Upper lobe of left lung (tissue), 6 donors: ENCODE data around the gene PRKAR1B. TPM values are rescaled to one million over a fixed set of nuclear protein-coding genes. Genes with fewer than 3 reads are reported as not detected.

Experiments
- ATAC-seq, 2 donors: fragments of 200-7000 bp; cut with Tn5 transposase; one replicate each; pipeline ENCODE4 v1.9.1; 2022; ENCODE audit warnings: mild to moderate bottlenecking in 2 of 2, moderate library complexity in 2 of 2; ENCODE audit not compliant: low FRiP score in 2 of 2
- DNase-seq, 2 donors: peaks; one replicate each; pipeline ENCODE4 v3.0.0-alpha.2; 2019 to 2020
- H3K27ac ChIP-seq, 4 donors: fragments of 200-600 bp; sonication (generic); one replicate each; pipeline ENCODE4 v1.5.1; 2016 to 2019
- H3K27me3 ChIP-seq, 4 donors: fragments of 200-600 bp; sonication (generic); one replicate each; pipeline ENCODE4 v1.5.1; 2017 to 2019
- H3K36me3 ChIP-seq, 4 donors: fragments of 200-600 bp; sonication (generic); one replicate each; pipeline ENCODE4 v1.5.1; 2016 to 2019
- H3K4me1 ChIP-seq, 4 donors: fragments of 200-600 bp; sonication (generic); one replicate each; pipeline ENCODE4 v1.5.1; 2018 to 2019
- H3K4me3 ChIP-seq, 4 donors: fragments of 200-600 bp; sonication (generic); one replicate each; pipeline ENCODE4 v1.5.1; 2017 to 2019; ENCODE audit warnings: mild to moderate bottlenecking in 2 of 4, moderate library complexity in 1 of 4
- H3K9me3 ChIP-seq, 4 donors: fragments of 200-600 bp; sonication (generic); one replicate each; pipeline ENCODE4 v1.5.1; 2018 to 2019
- EP300 ChIP-seq, 4 donors: sonication (generic); formaldehyde crosslinking; IDR thresholded peaks; one replicate each; pipeline ENCODE4 v1.5.1; 2017; ENCODE audit warnings: antibody characterized with exemption in 4 of 4, control low read depth in 2 of 4
- POLR2A ChIP-seq, 4 donors: fragments of 450-650 bp; IDR thresholded peaks; one replicate each; pipeline ENCODE4 v1.5.1; 2016 to 2017; ENCODE audit warnings: antibody characterized with exemption in 4 of 4, mild to moderate bottlenecking in 2 of 4
- POLR2AphosphoS5 ChIP-seq, 2 donors: sonication (generic); formaldehyde crosslinking; IDR thresholded peaks; one replicate each; pipeline ENCODE4 v1.5.1; 2017; ENCODE audit warnings: antibody characterized with exemption in 2 of 2
- WGBS, 2 donors: methylation state at CpG; one replicate each; pipeline ENCODE4 v1.1.5; 2017 to 2018; 5-methylcytosine and 5-hydroxymethylcytosine counted together
- total RNA-seq, 6 donors: library from RNA; depleted of rRNA in 4 of 6; stranded (reverse); fragments of >200 nt in 4 of 6; gene quantifications; one replicate each; pipeline versions ENCODE4 v1.1.0 to v1.2.1, GENCODE V29; 2016 to 2021
- TF ChIP-seq, protein P1 (sequence below), 6 experiments: fragments of 450-650 bp in 4 of 6; fragments of 200-600 bp in 2 of 6; sonication (generic) in 2 of 6; IDR thresholded peaks; one replicate each; pipeline ENCODE4 v1.5.1; 2016 to 2019; ENCODE audit warnings: antibody characterized with exemption in 6 of 6
- donor health status: DM: no; HTN: no; CAD: no; lungs with moderate emphysema.
- donor health status: DM: no; HTN: yes; CAD: no; lungs with severe emphysema.

Gene PRKAR1B
- total RNA-seq, 6 donors from 2014 or later: 10.3 to 24.4 (median 20.9) TPM

DNA sequence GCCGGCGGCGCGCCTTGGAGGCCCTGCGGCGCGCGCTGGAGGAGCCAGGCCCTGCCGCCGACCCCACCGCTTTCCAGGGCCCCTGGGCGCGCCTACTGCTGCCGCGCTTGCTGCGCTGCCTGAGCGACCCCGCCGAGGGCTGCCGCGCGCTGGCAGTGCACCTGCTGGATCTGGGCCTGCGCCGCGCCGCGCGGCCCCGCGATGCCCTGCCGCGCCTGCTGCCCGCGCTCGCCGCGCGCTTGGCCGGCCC is 302 bp downstream of the PRKAR1B start:
- Histone ChIP-seq H3K27ac (peak overlapping the region; percentile 68 to 76 (median 76)), H3K36me3 (peaks cover 0 to 23% (median 14%) of the 10 kb centered on the region in 4 donors), H3K4me3 (peak overlapping the region; percentile 75 to 100 (median 98)), H3K27me3 (no peaks in the 10 kb centered on the region), H3K4me1 (peaks cover 11 to 33% (median 21%) of the 10 kb centered on the region in 4 donors), H3K9me3 (no peaks in the 10 kb centered on the region)
- ATAC-seq: peak in 1 of 2 donors; percentile 13
- WGBS, 2 donors: 0% methylated on average over 8 of the region's 39 CpGs; no CpG with 5 or more reads in 1 of the 2 donors
- TF ChIP-seq POLR2A (IDR thresholded peaks at IDR 0.05): no peak
- TF ChIP-seq, protein P1, sequence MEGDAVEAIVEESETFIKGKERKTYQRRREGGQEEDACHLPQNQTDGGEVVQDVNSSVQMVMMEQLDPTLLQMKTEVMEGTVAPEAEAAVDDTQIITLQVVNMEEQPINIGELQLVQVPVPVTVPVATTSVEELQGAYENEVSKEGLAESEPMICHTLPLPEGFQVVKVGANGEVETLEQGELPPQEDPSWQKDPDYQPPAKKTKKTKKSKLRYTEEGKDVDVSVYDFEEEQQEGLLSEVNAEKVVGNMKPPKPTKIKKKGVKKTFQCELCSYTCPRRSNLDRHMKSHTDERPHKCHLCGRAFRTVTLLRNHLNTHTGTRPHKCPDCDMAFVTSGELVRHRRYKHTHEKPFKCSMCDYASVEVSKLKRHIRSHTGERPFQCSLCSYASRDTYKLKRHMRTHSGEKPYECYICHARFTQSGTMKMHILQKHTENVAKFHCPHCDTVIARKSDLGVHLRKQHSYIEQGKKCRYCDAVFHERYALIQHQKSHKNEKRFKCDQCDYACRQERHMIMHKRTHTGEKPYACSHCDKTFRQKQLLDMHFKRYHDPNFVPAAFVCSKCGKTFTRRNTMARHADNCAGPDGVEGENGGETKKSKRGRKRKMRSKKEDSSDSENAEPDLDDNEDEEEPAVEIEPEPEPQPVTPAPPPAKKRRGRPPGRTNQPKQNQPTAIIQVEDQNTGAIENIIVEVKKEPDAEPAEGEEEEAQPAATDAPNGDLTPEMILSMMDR (IDR thresholded peaks at IDR 0.05): peak in 1 of 6 experiments; percentile 12
- TF ChIP-seq EP300 (IDR thresholded peaks at IDR 0.05): no peak
- DNase-seq: no peak

DNA sequence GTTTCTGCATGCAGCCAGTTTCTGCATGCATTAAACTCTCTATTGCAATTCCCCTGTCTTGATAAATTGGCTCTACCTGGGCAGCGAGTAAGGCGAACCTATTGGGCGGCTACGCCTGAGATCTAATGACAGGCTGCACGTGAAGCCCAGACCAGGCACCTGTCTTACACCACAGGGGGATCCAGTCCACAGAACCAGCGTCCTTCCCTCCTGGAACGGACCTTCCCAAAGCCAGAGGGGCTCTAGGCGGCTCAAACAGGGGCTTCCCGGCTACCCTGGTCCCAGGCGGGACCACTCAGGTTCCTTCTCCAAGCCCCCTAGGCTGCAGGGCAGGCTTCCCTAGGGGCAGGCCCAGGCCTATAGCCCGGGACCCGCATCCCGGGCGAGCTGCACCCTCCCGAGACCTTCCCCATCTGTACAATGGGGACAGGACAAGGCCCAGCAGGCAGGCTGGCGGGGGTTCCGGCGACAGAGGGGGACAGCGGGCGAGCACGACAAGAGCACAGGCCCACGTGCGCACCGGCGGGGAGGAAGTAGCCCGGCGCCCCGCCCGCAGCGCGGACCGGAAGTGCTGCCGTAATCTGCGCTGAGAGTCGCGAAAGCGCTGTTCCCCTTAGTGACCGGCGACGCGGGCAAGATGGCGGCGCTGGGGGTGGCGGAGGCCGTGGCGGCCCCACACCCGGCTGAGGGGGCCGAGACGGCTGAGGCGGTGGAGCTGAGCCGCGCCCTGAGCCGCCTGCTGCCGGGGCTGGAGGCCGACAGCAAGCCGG is 812 bp downstream of the PRKAR1B start, which contains the start of gene DNAAF5:
Gene DNAAF5 (plus strand): TSS at position 616 of the 770 bp plus-strand sequence. CDS start 22 bp downstream, at position 638.
- H3K36me3 ChIP-seq: peaks cover 0 to 18% (median 12%) of the 10 kb centered on the region in 4 donors
- no peaks in the 10 kb centered on the region for H3K9me3 ChIP-seq
- TF ChIP-seq EP300 (IDR thresholded peaks at IDR 0.05) (peak in 1 of 4 donors; percentile 20), POLR2A (IDR thresholded peaks at IDR 0.05) (peak in 3 of 4 donors; percentile 21 to 48 (median 26)), POLR2AphosphoS5 (IDR thresholded peaks at IDR 0.05) (peak; percentile 72 to 84)
- TF ChIP-seq, protein P1 (IDR thresholded peaks at IDR 0.05): peak in 2 of 6 experiments; percentile 21 to 32
- DNase-seq (peak; percentile 79 to 98), ATAC-seq (peak; percentile 92 to 97)
- 18 to 24% methylated on average over 15 to 29 of the region's 56 CpGs for WGBS, 2 donors
- H3K27ac ChIP-seq: peak within 1 kb of the TSS; percentile 68 to 76 (median 76)
- H3K27me3 ChIP-seq: no peaks in the 10 kb centered on the region
- peaks cover 11 to 31% (median 20%) of the 10 kb centered on the region in 4 donors for H3K4me1 ChIP-seq
- peak within 1 kb of the TSS; percentile 75 to 100 (median 98) for H3K4me3 ChIP-seq

DNA sequence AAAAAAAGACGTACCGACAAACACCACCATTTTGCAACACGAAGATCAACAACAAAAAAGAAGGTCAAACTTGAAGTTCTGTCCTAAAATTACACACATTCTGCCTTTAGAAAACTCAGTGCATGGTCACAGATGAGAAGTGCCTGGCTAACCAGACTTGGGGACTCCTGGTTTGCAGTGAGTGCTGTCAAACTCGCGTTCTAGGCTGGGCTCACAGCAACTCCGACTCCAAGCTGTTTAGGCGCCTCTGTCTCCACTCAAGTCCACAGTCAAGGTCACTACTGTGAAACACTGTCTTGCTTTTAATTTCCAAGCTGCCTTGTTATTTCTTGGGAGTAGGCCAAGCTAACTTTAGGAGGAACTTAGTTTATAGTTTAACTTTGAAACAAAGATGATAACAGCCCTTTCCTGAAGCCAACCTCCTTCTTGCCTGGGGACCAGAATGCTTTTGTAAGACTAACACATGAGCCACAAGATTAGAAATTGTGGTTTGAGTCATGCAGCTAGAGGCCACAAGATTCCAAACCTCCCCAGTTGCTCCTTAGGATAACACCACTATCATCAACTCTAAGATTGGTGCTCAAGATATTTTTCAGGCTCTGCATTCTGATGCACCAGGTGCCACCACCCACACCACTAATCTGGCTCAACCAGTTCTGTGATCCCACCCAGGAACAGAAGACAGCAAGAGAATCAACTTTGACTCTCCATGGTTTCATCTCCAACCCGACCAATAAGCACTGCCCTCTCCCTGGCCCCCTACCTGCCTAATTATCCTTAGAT is 1.7 kb downstream of the PRKAR1B start:
- H3K36me3 ChIP-seq: peaks cover 0 to 15% (median 8%) of the 10 kb centered on the region in 4 donors
- TF ChIP-seq POLR2AphosphoS5 (IDR thresholded peaks at IDR 0.05) (no peak), EP300 (IDR thresholded peaks at IDR 0.05) (no peak), POLR2A (IDR thresholded peaks at IDR 0.05) (no peak)
- TF ChIP-seq, protein P1 (IDR thresholded peaks at IDR 0.05): no peak
- H3K27ac ChIP-seq: no peak overlapping the region
- ATAC-seq: no peak
- no peaks in the 10 kb centered on the region for H3K9me3 ChIP-seq
- H3K27me3 ChIP-seq: no peaks in the 10 kb centered on the region
- H3K4me3 ChIP-seq: peak overlapping the region in 1 of 4 donors; percentile 97
- DNase-seq: no peak
- peaks cover 11 to 31% (median 20%) of the 10 kb centered on the region in 4 donors for H3K4me1 ChIP-seq
- 89% methylated on average over 8 of the region's 8 CpGs for WGBS, 2 donors

DNA sequence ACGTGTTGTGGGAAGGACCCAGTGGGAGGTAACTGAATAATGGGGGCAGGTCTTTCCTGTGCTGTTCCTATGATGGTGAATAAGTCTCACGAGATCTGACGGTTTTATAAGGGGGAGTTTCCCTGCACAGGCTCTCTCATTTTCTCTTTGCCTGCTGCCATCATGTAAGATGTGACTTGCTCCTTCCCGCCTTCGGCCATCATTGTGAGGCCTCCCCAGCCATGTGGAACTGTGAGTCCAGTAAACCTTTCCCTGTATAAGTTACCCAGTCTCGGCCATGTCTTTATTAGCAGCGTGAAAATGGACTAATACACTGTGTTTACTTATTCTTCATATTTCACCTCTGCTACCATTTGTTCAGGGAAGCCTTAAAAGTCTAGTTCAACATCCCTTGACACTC is 2.8 kb downstream of the PRKAR1B start:
- ATAC-seq (no peak), DNase-seq (no peak)
- 92 to 93% methylated on average over 7 of the region's 7 CpGs for WGBS, 2 donors
- no peaks in the 10 kb centered on the region for H3K9me3 ChIP-seq
- H3K27me3 ChIP-seq: no peaks in the 10 kb centered on the region
- no peak overlapping the region for H3K4me3 ChIP-seq
- peaks cover 0 to 4% (median 0%) of the 10 kb centered on the region in 4 donors for H3K36me3 ChIP-seq
- no peak overlapping the region for H3K27ac ChIP-seq
- TF ChIP-seq POLR2AphosphoS5 (IDR thresholded peaks at IDR 0.05) (no peak), EP300 (IDR thresholded peaks at IDR 0.05) (no peak), POLR2A (IDR thresholded peaks at IDR 0.05) (no peak)
- TF ChIP-seq, protein P1 (IDR thresholded peaks at IDR 0.05): no peak
- peaks cover 11 to 31% (median 20%) of the 10 kb centered on the region in 4 donors for H3K4me1 ChIP-seq
